H1 (cell line): ENCODE measurements around the gene GLIPR2. TPM values are rescaled to one million over a fixed set of nuclear protein-coding genes. Genes with fewer than 3 reads are reported as not detected.

Source experiments
- CTCF ChIA-PET: fragments of 300-600 bp; sonication (Branson Sonifier 250); formaldehyde crosslinking; loops from one replicate; lab custom pipeline; 2021; ENCODE audit not compliant: partially characterized antibody; lab: Charles Lee
- POLR2A ChIA-PET: fragments of 300-600 bp; sonication (Branson Sonifier 250); formaldehyde crosslinking; loops from one replicate; lab custom pipeline; 2021; ENCODE audit warnings: inconsistent platforms; ENCODE audit not compliant: partially characterized antibody; lab: Charles Lee
- DNase-seq, 2 experiments: peaks; one replicate each; pipeline versions ENCODE4 v3.0.0 to v3.0.0-alpha.2; 2010 to 2022; ENCODE audit warnings: low spot score in 2 of 2, low read depth in 1 of 2, mixed read lengths in 1 of 2
- FAIRE-seq: peaks from 2 replicates; lab custom pipeline; 2011; peaks lifted over from hg19 to GRCh38; lab: Jason Lieb, UNC
- H2AFZ ChIP-seq: 2 replicates; pipeline ENCODE4 v1.8.1; 2012; ENCODE audit warnings: low read length, inconsistent platforms
- H2AK5ac ChIP-seq: 2 replicates; pipeline ENCODE4 v1.6.1; 2013; ENCODE audit warnings: low read depth, low read length
- H2BK120ac ChIP-seq: replicated peaks from 2 replicates; pipeline ENCODE3; 2013; ENCODE audit warnings: low read depth, low read length, inconsistent platforms
- H2BK12ac ChIP-seq: 2 replicates; pipeline ENCODE4 v1.6.1; 2013; ENCODE audit warnings: low read depth, low read length
- H2BK15ac ChIP-seq: 2 replicates; pipeline ENCODE4 v1.6.1; 2013; ENCODE audit warnings: low read length
- H2BK20ac ChIP-seq: 2 replicates; pipeline ENCODE4 v1.6.1; 2013; ENCODE audit warnings: low read length
- H2BK5ac ChIP-seq: 2 replicates; pipeline ENCODE4 v1.6.1; 2013; ENCODE audit warnings: low read depth, low read length
- H3K14ac ChIP-seq: 2 replicates; pipeline ENCODE4 v1.6.1; 2013; ENCODE audit warnings: inconsistent platforms; ENCODE audit not compliant: insufficient read length
- H3K18ac ChIP-seq: 2 replicates; pipeline ENCODE4 v1.6.1; 2013; ENCODE audit warnings: low read length; ENCODE audit errors: extremely low read depth
- H3K23ac ChIP-seq: 2 replicates; pipeline ENCODE4 v1.6.1; 2013; ENCODE audit warnings: inconsistent platforms; ENCODE audit not compliant: insufficient read length
- H3K23me2 ChIP-seq: 2 replicates; pipeline ENCODE4 v1.6.1; 2013; ENCODE audit warnings: low read depth, low read length
- H3K27ac ChIP-seq: 2 replicates; pipeline ENCODE4 v1.6.1; 2011; ENCODE audit warnings: low read depth, low read length, inconsistent platforms
- H3K27me3 ChIP-seq, 4 experiments: replicated peaks in 1 of 4; 1 replicate in 1 of 4; 2 replicates in 3 of 4; pipeline versions ENCODE4 v1.6.1 to v1.8.1; 2011 to 2013; ENCODE audit warnings: low read length in 3 of 4, mild to moderate bottlenecking in 3 of 4, inconsistent platforms in 2 of 4, mixed read lengths in 2 of 4, moderate library complexity in 1 of 4; ENCODE audit not compliant: control insufficient read depth in 3 of 4, insufficient read depth in 3 of 4; ENCODE audit errors: extremely low read depth in 1 of 4
- H3K36me3 ChIP-seq, 4 experiments: 2 replicates each; pipeline versions ENCODE4 v1.6.1 to v1.8.1; 2011 to 2013; ENCODE audit warnings: mild to moderate bottlenecking in 4 of 4, low read length in 3 of 4, moderate library complexity in 2 of 4, control low read depth in 1 of 4, inconsistent platforms in 1 of 4; ENCODE audit not compliant: insufficient read depth in 4 of 4, control insufficient read depth in 2 of 4
- H3K4ac ChIP-seq: replicated peaks from 2 replicates; pipeline ENCODE3; 2013; ENCODE audit warnings: low read length, low read depth, mixed read lengths, inconsistent platforms; ENCODE audit not compliant: insufficient read length
- H3K4me1 ChIP-seq, 4 experiments: replicated peaks in 1 of 4; 1 replicate in 1 of 4; 2 replicates in 3 of 4; pipeline versions ENCODE4 v1.6.1 to v1.8.1; 2011 to 2013; ENCODE audit warnings: low read length in 3 of 4, inconsistent platforms in 2 of 4, mixed read lengths in 1 of 4; ENCODE audit not compliant: insufficient read depth in 4 of 4, control insufficient read depth in 3 of 4
- H3K4me2 ChIP-seq, 2 experiments: 2 replicates each; pipeline versions ENCODE4 v1.6.1 to v1.8.1; 2011 to 2013; ENCODE audit warnings: low read depth in 2 of 2, low read length in 2 of 2, control low read depth in 1 of 2, inconsistent platforms in 1 of 2, mild to moderate bottlenecking in 1 of 2; ENCODE audit not compliant: insufficient read depth in 1 of 2
- H3K4me3 ChIP-seq, 4 experiments: fragments of 200-600, 300-600 bp in 1 of 4; sonication (generic), shearing (Covaris generic), sonication (Bioruptor Twin) in 1 of 4; 2 replicates each; pipeline versions ENCODE4 v1.5.1 to v1.8.1; 2011 to 2016; ENCODE audit warnings: low read length in 4 of 4, low read depth in 3 of 4, control low read depth in 2 of 4, inconsistent platforms in 2 of 4, mild to moderate bottlenecking in 2 of 4, mixed read lengths in 1 of 4, moderate library complexity in 1 of 4; ENCODE audit not compliant: insufficient read depth in 2 of 4; ENCODE audit errors: extremely low read depth in 1 of 4
- H3K56ac ChIP-seq: replicated peaks from 2 replicates; pipeline ENCODE3; 2013; ENCODE audit warnings: low read depth, mild to moderate bottlenecking, mixed read lengths, low read length, inconsistent platforms; ENCODE audit not compliant: insufficient read length
- H3K79me1 ChIP-seq: 2 replicates; pipeline ENCODE4 v1.6.1; 2013; ENCODE audit warnings: low read depth, low read length, control low read depth
- H3K79me2 ChIP-seq, 2 experiments: 2 replicates each; pipeline versions ENCODE4 v1.6.1 to v1.8.1; 2012 to 2013; ENCODE audit warnings: low read length in 2 of 2, mild to moderate bottlenecking in 2 of 2, inconsistent platforms in 1 of 2; ENCODE audit not compliant: insufficient read depth in 2 of 2, control insufficient read depth in 1 of 2
- H3K9ac ChIP-seq, 4 experiments: replicated peaks in 1 of 4; 1 replicate in 1 of 4; 2 replicates in 3 of 4; pipeline versions ENCODE4 v1.6.1 to v1.8.1; 2011 to 2013; ENCODE audit warnings: low read depth in 3 of 4, low read length in 3 of 4, control low read depth in 2 of 4, mild to moderate bottlenecking in 2 of 4, moderate library complexity in 2 of 4, inconsistent platforms in 1 of 4; ENCODE audit errors: extremely low read depth in 1 of 4
- H3K9me3 ChIP-seq, 2 experiments: 2 replicates each; pipeline versions ENCODE4 v1.6.1 to v1.8.1; 2012 to 2013; ENCODE audit warnings: mild to moderate bottlenecking in 2 of 2, moderate library complexity in 2 of 2, control low read depth in 1 of 2, inconsistent platforms in 1 of 2, low read depth in 1 of 2, low read length in 1 of 2, mixed read lengths in 1 of 2; ENCODE audit not compliant: insufficient read depth in 2 of 2
- H4K20me1 ChIP-seq, 2 experiments: replicated peaks in 1 of 2; 2 replicates each; pipeline versions ENCODE3 to v1.8.1; 2011 to 2013; ENCODE audit warnings: inconsistent platforms in 2 of 2, low read length in 2 of 2, mild to moderate bottlenecking in 1 of 2; ENCODE audit not compliant: insufficient read depth in 2 of 2, control insufficient read depth in 1 of 2
- H4K5ac ChIP-seq: 2 replicates; pipeline ENCODE4 v1.6.1; 2013; ENCODE audit warnings: low read length, low read depth, mixed read lengths, inconsistent platforms; ENCODE audit not compliant: insufficient read length
- H4K8ac ChIP-seq: 2 replicates; pipeline ENCODE4 v1.8.0; 2013; ENCODE audit warnings: mild to moderate bottlenecking, moderate library complexity, low read length, inconsistent platforms; ENCODE audit not compliant: insufficient read depth; ENCODE audit errors: extremely low read depth
- H4K91ac ChIP-seq: replicated peaks from 2 replicates; pipeline ENCODE3; 2013; ENCODE audit warnings: low read length, mixed read lengths, inconsistent platforms; ENCODE audit not compliant: insufficient read length
- EZH2 ChIP-seq: fragments of 200-600 bp; sonication (generic); IDR thresholded peaks from 2 replicates; pipeline ENCODE4 v1.7.1; 2012; ENCODE audit warnings: low read depth, mild to moderate bottlenecking, moderate library complexity, low read length, inconsistent platforms; ENCODE audit not compliant: severe bottlenecking
- TAF1 ChIP-seq: IDR thresholded peaks from 2 replicates; pipeline ENCODE4 v1.6.1; 2011; ENCODE audit warnings: mild to moderate bottlenecking, low read depth, low read length
- WGBS, 2 experiments: shearing (Covaris generic) in 1 of 2; methylation state at CpG; one replicate each; pipeline versions ENCODE4 v1.1.6 to v1.1.7; 2013 to 2015; ENCODE audit warnings: low lambda C conversion rate in 2 of 2, mixed read lengths in 2 of 2, inconsistent platforms in 1 of 2, low coverage in 1 of 2, missing lambda C conversion rate in 1 of 2; ENCODE audit not compliant: insufficient replicate concordance in 2 of 2, insufficient coverage in 1 of 2, insufficient read length in 1 of 2; ENCODE audit errors: extremely low coverage in 1 of 2, missing lambda C conversion rate in 1 of 2; 5-methylcytosine and 5-hydroxymethylcytosine counted together
- polyA plus RNA-seq, 7 experiments: library from polyadenylated mRNA; depleted of rRNA in 3 of 7; stranded (reverse) in 5 of 7; unstranded in 2 of 7; fragments of >200 nt in 5 of 7; fragments of 200-250 nt in 2 of 7; gene quantifications; 1 replicate in 5 of 7; 2 replicates in 1 of 7; 4 replicates in 1 of 7; pipeline versions ENCODE4 v1.2.1 to v1.2.3, GENCODE V29; 2011 to 2013; ENCODE audit warnings: missing spikeins in 2 of 7, mixed read lengths in 2 of 7
- total RNA-seq: library from RNA; stranded (reverse); fragmentation: NEBNext Ultra II Directional; extraction: Animal tissue kit (Norgen Biotek cat#: 25700); gene quantifications from 2 replicates; pipeline ENCODE4 v1.2.1, GENCODE V29; 2021

Gene GLIPR2
- total and polyA plus RNA-seq, 2 of the 8 experiments (the other 6 are each of a cell fraction or from before 2014, with no cell fraction given): 7.9 to 12.0 TPM

DNA sequence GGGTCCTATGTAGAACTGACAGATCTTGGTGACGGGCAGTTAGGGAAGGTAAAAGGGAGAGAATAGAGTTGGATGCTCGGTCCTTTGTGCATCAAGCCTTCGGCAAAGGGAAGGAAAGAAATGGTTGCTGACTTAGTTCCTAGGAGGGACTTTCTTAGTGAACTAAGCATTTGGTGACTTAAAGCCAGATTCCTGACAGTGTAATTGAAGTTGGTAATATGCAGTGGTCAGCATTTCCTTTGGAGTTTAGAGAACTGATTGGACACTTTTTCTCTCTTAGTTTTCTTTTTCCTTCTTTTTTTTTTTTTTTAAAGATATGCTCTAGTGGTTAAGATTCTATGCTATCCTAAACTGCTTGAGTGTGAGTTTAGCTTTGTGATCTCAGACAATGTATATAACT, 56.5 kb downstream of the GLIPR2 start:
- no peak overlapping the region for H3K4ac ChIP-seq
- TF ChIP-seq TAF1: no peak
- TF ChIP-seq EZH2: no peak

More for the DNA sequence above, 56.5 kb downstream of the GLIPR2 start:
- CTCF ChIA-PET: interaction anchor here (0.9 to 2.7 kb wide), 4 partner anchors 12 to 87 kb away, joined by 3 to 12 read pairs (median 4); no protein-coding TSS in a partner anchor
- Histone ChIP-seq H3K4me1 (peaks cover 6 to 12% (median 10%) of the 10 kb centered on the region in 4 experiments; a peak in 6 of 7 replicates), H3K27ac (no peak overlapping the region), H3K9ac (no peak overlapping the region; a peak in 1 of 7 replicates), H3K9me3 (no peaks in the 10 kb centered on the region), H2BK5ac (no peak overlapping the region), H3K14ac (no peak overlapping the region), H3K4me3 (peak overlapping the region in 3 of 4 experiments; percentile 86 to 97 (median 97); a peak in 4 of 8 replicates), H3K18ac (no peak overlapping the region), H2BK15ac (no peak overlapping the region), H3K4me2 (peak overlapping the region; percentile 95 to 99; a peak in 3 of 4 replicates), H2BK12ac (no peak overlapping the region), H3K36me3 (peaks cover 0 to 10% (median 5%) of the 10 kb centered on the region in 4 experiments; a peak in 2 of 8 replicates), H2BK20ac (no peak overlapping the region), H3K23ac (no peak overlapping the region), H3K27me3 (no peaks in the 10 kb centered on the region), H2AK5ac (no peak overlapping the region), H2AFZ (no peak overlapping the region), H4K91ac (no peak overlapping the region), H4K5ac (no peak overlapping the region), H4K20me1 (peaks cover 17 to 19% of the 10 kb centered on the region in 2 experiments), H4K8ac (no peak overlapping the region), H2BK120ac (no peak overlapping the region), H3K23me2 (peaks cover 8% of the 10 kb centered on the region), H3K79me1 (peaks cover 9% of the 10 kb centered on the region), H3K56ac (no peak overlapping the region), H3K79me2 (peaks cover 36 to 64% of the 10 kb centered on the region in 2 experiments)
- WGBS, 2 experiments: 89% methylated on average over 3 of the region's 3 CpGs; no CpG with 5 or more reads in 1 of the 2 experiments
- FAIRE-seq (no peak), DNase-seq (no peak)
- POLR2A ChIA-PET: interaction anchor here (1.4 to 3.4 kb wide), 4 partner anchors 18 to 135 kb away, joined by 3 to 10 read pairs (median 8); no protein-coding TSS in a partner anchor
